ENCODE data around the gene EMD. TPM values are rescaled to one million over a fixed set of nuclear protein-coding genes. Genes with fewer than 3 reads are reported as not detected.

EMD gene
- total RNA-seq, 1 experiment from 2014 or later, result 79.6 TPM

- intact Hi-C loops (cut with micrococcal nuclease; ENCODE audit: unreplicated experiment), result no loop called here
- TF ChIP-seq CTCF (conservative IDR thresholded peaks at IDR 0.05; ENCODE audit: low read depth, low read length), result no peak
- no peak for TF ChIP-seq EZH2 (IDR thresholded peaks at IDR 0.05; ENCODE audit: borderline replicate concordance, low read depth, low read length, poor library complexity, severe bottlenecking)
- no peak for DNase-seq (ENCODE audit: low spot score)
- H3K4me3 ChIP-seq (ENCODE audit: low read depth, low read length, poor library complexity, severe bottlenecking), result no peak overlapping the region
- BruUV-seq (replicated peaks), result no TSS peak
- no peaks in the 10 kb centered on the region for H3K9me3 ChIP-seq (ENCODE audit: low read depth, low read length, poor library complexity, severe bottlenecking)
- POLR2A ChIA-PET (ENCODE audit: low non-redundant PET), result no interaction called here
- CTCF ChIA-PET, result no interaction called here
- H3K4me1 ChIP-seq (ENCODE audit: insufficient read depth, low read length, poor library complexity, severe bottlenecking), result no peaks in the 10 kb centered on the region
- peaks cover 41% of the 10 kb centered on the region for H3K36me3 ChIP-seq (ENCODE audit: insufficient read depth, low read length, poor library complexity, severe bottlenecking)
- no peak overlapping the region for H3K27ac ChIP-seq (ENCODE audit: low read depth, low read length, poor library complexity, severe bottlenecking)
- no peaks in the 10 kb centered on the region for H3K27me3 ChIP-seq (replicated peaks; ENCODE audit: insufficient read depth, low read depth, low read length, poor library complexity)
Observed at GRCh38 chrX:154348114-154348531, 31.0 kb upstream of the EMD start.

GRCh38 chrX:154348646-154349358 lies 30.3 kb upstream of the EMD start:
- Histone ChIP-seq H3K36me3 (ENCODE audit: insufficient read depth, low read length, poor library complexity, severe bottlenecking) (peaks cover 48% of the 10 kb centered on the region), H3K9me3 (ENCODE audit: low read depth, low read length, poor library complexity, severe bottlenecking) (no peaks in the 10 kb centered on the region), H3K27ac (ENCODE audit: low read depth, low read length, poor library complexity, severe bottlenecking) (no peak overlapping the region), H3K4me3 (ENCODE audit: low read depth, low read length, poor library complexity, severe bottlenecking) (no peak overlapping the region), H3K4me1 (ENCODE audit: insufficient read depth, low read length, poor library complexity, severe bottlenecking) (no peaks in the 10 kb centered on the region), H3K27me3 (replicated peaks; ENCODE audit: insufficient read depth, low read depth, low read length, poor library complexity) (no peaks in the 10 kb centered on the region)
- CTCF ChIA-PET, result no interaction called here
- no peak for DNase-seq (ENCODE audit: low spot score)
- POLR2A ChIA-PET (ENCODE audit: low non-redundant PET), result no interaction called here
- no peak for TF ChIP-seq EZH2 (IDR thresholded peaks at IDR 0.05; ENCODE audit: borderline replicate concordance, low read depth, low read length, poor library complexity, severe bottlenecking)
- no peak for TF ChIP-seq CTCF (conservative IDR thresholded peaks at IDR 0.05; ENCODE audit: low read depth, low read length)
- BruUV-seq (replicated peaks), result TSS peak; percentile 65
- intact Hi-C loops (cut with micrococcal nuclease; ENCODE audit: unreplicated experiment), result no loop called here

- no peak overlapping the region for H3K27ac ChIP-seq (ENCODE audit: low read depth, low read length, poor library complexity, severe bottlenecking)
- no peaks in the 10 kb centered on the region for H3K9me3 ChIP-seq (ENCODE audit: low read depth, low read length, poor library complexity, severe bottlenecking)
- ChIA-PET CTCF (no interaction called here), POLR2A (ENCODE audit: low non-redundant PET) (no interaction called here)
- peaks cover 54% of the 10 kb centered on the region for H3K36me3 ChIP-seq (ENCODE audit: insufficient read depth, low read length, poor library complexity, severe bottlenecking)
- no peak for TF ChIP-seq CTCF (conservative IDR thresholded peaks at IDR 0.05; ENCODE audit: low read depth, low read length)
- TF ChIP-seq EZH2 (IDR thresholded peaks at IDR 0.05; ENCODE audit: borderline replicate concordance, low read depth, low read length, poor library complexity, severe bottlenecking), result no peak
- DNase-seq (ENCODE audit: low spot score), result no peak
- H3K4me1 ChIP-seq (ENCODE audit: insufficient read depth, low read length, poor library complexity, severe bottlenecking), result no peaks in the 10 kb centered on the region
- H3K27me3 ChIP-seq (replicated peaks; ENCODE audit: insufficient read depth, low read depth, low read length, poor library complexity), result no peaks in the 10 kb centered on the region
- no peak overlapping the region for H3K4me3 ChIP-seq (ENCODE audit: low read depth, low read length, poor library complexity, severe bottlenecking)
- intact Hi-C loops (cut with micrococcal nuclease; ENCODE audit: unreplicated experiment), result no loop called here
- no TSS peak for BruUV-seq (replicated peaks)
Observed at GRCh38 chrX:154349359-154349935, 29.6 kb upstream of the EMD start.
